Prostate gland (tissue), 2 donors: ENCODE data around the gene L3MBTL4. TPM values are rescaled to one million over a fixed set of nuclear protein-coding genes. Genes with fewer than 3 reads are reported as not detected.
"Not testable (repeated sequence)": the region's sequence is repeated elsewhere in the genome, so short reads cannot be mapped to it uniquely, and the experiment has no call there.

ENCODE experiments used
- DNase-seq: peaks from one replicate; pipeline ENCODE4 v3.0.0-alpha.2; 2019; ENCODE audit warnings: low spot score
- H3K27ac ChIP-seq, 2 donors: fragments of 200-600 bp; sonication (generic); 2 replicates each; pipeline ENCODE4 v1.5.1; 2017 to 2019
- H3K27me3 ChIP-seq: fragments of 200-600 bp; sonication (generic); replicated peaks from 2 replicates; pipeline ENCODE4 v1.5.1; 2019; ENCODE audit not compliant: insufficient read depth
- H3K36me3 ChIP-seq, 2 donors: fragments of 200-600 bp; sonication (generic); 1 replicate in 1 of 2; 2 replicates in 1 of 2; pipeline versions ENCODE4 v1.5.1 to v1.8.1; 2017 to 2019
- H3K4me1 ChIP-seq: fragments of 200-600 bp; sonication (generic); replicated peaks from 2 replicates; pipeline ENCODE4 v1.5.1; 2019
- H3K4me3 ChIP-seq, 2 donors: fragments of 200-600 bp; sonication (generic); 2 replicates each; pipeline ENCODE4 v1.5.1; 2017 to 2019
- H3K9me3 ChIP-seq: fragments of 200-600 bp; sonication (generic); 2 replicates; pipeline ENCODE4 v1.5.1; 2017
- POLR2A ChIP-seq: fragments of 450-650 bp; IDR thresholded peaks from one replicate; pipeline ENCODE4 v1.6.1; 2016; ENCODE audit warnings: antibody characterized with exemption, mild to moderate bottlenecking
- POLR2AphosphoS5 ChIP-seq: sonication (generic); formaldehyde crosslinking; IDR thresholded peaks from one replicate; pipeline ENCODE4 v1.6.1; 2017; ENCODE audit warnings: antibody characterized with exemption
- WGBS: methylation state at CpG from one replicate; pipeline ENCODE4 v1.1.5; 2018; 5-methylcytosine and 5-hydroxymethylcytosine counted together
- intact Hi-C: fragments of 100-400 bp; cut with DNase I; formaldehyde crosslinking; loops from one replicate; pipeline ENCODE4 v1.14.2; 2022
- total RNA-seq, 2 donors: library from RNA; depleted of rRNA; stranded (reverse); fragments of >200 nt; gene quantifications; one replicate each; pipeline ENCODE4 v1.1.0, GENCODE V29; 2016
- TF ChIP-seq, protein P1 (sequence below), 4 experiments: fragments of 200-600 bp in 2 of 4; fragments of 450-650 bp in 2 of 4; sonication (generic) in 2 of 4; IDR thresholded peaks; 1 replicate in 3 of 4; 2 replicates in 1 of 4; pipeline ENCODE4 v1.5.1; 2016 to 2019; ENCODE audit warnings: antibody characterized with exemption in 4 of 4, mild to moderate bottlenecking in 2 of 4, moderate library complexity in 2 of 4

Gene L3MBTL4
- total RNA-seq, 2 donors from 2014 or later: 3.5 to 20.5 TPM

DNA sequence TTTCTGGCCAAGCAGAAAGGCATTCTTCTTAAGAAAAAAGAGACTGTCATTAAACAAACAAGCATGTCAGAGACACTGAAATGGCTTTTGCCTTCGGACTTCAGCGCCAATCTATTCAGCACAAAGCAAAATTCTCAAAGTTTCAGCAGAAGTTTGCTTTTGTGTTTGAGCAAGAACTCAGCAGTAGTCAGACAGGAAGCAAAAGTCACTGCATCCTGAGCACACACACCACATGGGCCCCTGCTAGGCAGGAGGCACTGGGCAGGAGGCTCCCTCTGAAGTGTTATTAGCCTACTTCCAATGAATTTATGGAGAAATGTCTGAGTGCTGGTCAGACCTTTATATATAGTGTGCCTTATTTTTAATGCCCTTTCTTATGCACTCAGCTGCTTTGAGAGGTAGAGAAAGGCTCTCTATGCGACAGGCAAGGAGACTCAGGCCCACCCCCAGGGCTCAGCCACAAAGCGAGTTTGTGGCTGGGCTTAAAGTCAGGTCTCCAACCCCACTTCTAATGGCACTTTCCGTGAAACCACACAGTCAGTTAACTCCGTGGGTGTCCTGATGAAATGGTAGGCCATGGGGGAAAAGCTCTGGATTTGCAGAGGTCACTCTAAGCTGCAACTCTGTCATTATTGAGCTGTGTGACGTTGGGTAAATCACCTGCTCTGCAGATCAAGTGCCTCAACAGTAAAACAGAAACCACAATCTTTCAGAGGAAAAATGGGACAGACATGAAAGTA, 358.4 kb downstream of the L3MBTL4 start:
- Histone ChIP-seq H3K27me3 (no peaks in the 10 kb centered on the region), H3K4me3 (no peak overlapping the region), H3K9me3 (no peaks in the 10 kb centered on the region), H3K4me1 (no peaks in the 10 kb centered on the region), H3K36me3 (no peaks in the 10 kb centered on the region), H3K27ac (no peak overlapping the region)
- intact Hi-C loops: no loop called here
- no peak for DNase-seq
- WGBS: 71% methylated on average over 7 of the region's 7 CpGs
- TF ChIP-seq POLR2AphosphoS5 (no peak), POLR2A (no peak)
- TF ChIP-seq, protein P1, sequence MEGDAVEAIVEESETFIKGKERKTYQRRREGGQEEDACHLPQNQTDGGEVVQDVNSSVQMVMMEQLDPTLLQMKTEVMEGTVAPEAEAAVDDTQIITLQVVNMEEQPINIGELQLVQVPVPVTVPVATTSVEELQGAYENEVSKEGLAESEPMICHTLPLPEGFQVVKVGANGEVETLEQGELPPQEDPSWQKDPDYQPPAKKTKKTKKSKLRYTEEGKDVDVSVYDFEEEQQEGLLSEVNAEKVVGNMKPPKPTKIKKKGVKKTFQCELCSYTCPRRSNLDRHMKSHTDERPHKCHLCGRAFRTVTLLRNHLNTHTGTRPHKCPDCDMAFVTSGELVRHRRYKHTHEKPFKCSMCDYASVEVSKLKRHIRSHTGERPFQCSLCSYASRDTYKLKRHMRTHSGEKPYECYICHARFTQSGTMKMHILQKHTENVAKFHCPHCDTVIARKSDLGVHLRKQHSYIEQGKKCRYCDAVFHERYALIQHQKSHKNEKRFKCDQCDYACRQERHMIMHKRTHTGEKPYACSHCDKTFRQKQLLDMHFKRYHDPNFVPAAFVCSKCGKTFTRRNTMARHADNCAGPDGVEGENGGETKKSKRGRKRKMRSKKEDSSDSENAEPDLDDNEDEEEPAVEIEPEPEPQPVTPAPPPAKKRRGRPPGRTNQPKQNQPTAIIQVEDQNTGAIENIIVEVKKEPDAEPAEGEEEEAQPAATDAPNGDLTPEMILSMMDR (IDR thresholded peaks at IDR 0.05): no peak

DNA sequence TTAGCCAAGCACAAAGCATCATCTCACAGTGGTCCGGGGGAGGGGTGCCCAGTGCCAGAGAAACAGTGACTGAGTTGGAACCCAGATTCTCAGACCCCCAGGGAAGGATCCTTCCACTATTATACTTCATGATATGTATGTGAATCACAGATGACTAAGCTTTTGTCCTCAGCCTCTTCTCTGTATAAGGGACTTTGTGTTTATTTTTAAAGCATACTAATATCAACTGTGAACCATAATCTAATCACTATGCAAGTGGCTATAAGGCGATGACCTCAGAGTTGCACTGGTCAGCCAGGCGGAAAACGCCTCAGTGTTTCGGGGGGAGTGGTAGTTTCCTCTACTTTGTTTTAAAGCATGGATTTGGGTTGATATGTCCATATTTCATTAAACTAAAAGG, 359.0 kb downstream of the L3MBTL4 start:
- Histone ChIP-seq H3K4me3 (no peak overlapping the region), H3K27me3 (no peaks in the 10 kb centered on the region), H3K9me3 (no peaks in the 10 kb centered on the region), H3K27ac (no peak overlapping the region), H3K4me1 (no peaks in the 10 kb centered on the region), H3K36me3 (no peaks in the 10 kb centered on the region)
- TF ChIP-seq, protein P1 (IDR thresholded peaks at IDR 0.05): no peak
- no peak for TF ChIP-seq POLR2A
- TF ChIP-seq POLR2AphosphoS5: no peak
- DNase-seq: no peak
- WGBS: 87% methylated on average over 5 of the region's 5 CpGs
- intact Hi-C loops: no loop called here

DNA sequence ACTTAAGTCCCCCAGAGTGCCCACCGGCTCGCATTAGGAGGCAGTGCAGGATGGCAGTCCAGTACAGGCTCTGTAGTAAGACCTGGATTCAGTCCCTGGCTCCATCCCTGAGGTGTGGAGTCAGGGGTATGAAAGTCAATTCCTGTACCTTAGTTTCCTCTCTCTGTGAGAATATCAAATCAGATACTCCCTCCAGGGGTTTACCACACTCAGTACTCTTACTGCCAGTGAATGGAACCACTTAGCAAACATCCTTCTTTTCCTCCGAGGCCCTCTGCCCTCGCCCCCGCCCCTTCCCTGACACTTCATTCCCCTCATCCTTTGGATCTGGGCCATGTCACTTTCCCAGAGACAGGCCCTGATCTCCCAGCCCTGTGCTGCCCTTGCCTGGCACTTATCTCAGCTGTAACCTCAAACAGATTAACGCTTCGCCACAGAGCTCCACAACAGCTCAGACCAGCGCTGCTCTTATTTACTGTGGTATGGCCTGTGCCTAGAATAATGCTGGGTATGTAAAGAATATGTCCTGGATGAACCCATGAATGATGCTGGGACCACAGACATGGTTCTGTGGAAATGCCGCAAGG, 360.4 kb downstream of the L3MBTL4 start:
- H3K36me3 ChIP-seq: no peaks in the 10 kb centered on the region
- H3K27me3 ChIP-seq: no peaks in the 10 kb centered on the region
- WGBS: 82% methylated on average over 9 of the region's 9 CpGs
- TF ChIP-seq, protein P1 (IDR thresholded peaks at IDR 0.05): no peak
- no peak for TF ChIP-seq POLR2A
- no peak for TF ChIP-seq POLR2AphosphoS5
- H3K9me3 ChIP-seq: no peaks in the 10 kb centered on the region
- H3K4me1 ChIP-seq: no peaks in the 10 kb centered on the region
- intact Hi-C loops: no loop called here
- DNase-seq: no peak
- no peak overlapping the region for H3K4me3 ChIP-seq
- no peak overlapping the region for H3K27ac ChIP-seq

DNA sequence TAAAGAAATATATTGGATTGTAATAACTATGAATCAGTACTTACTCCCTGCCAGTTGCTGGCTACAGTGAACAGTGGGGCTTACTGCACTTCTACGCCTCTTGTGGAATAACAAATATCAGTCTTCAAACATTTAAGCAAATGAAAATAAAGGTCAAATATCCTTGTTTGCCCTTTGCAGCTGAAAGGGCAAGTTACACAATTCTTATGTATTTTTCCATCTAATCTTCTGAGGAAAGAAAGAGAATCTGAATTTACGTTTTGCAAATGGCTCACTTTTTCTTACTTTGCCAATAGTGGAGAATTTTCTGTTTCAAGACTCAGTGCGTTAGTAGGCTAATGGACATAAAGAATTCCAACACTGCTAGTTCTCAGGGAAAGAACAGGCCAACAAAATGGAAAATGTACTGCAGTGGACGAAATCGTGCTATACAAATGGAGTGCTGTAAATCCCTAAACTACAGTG, 362.2 kb downstream of the L3MBTL4 start:
- Histone ChIP-seq H3K27ac (no peak overlapping the region), H3K4me3 (no peak overlapping the region), H3K36me3 (no peaks in the 10 kb centered on the region), H3K27me3 (no peaks in the 10 kb centered on the region), H3K9me3 (no peaks in the 10 kb centered on the region), H3K4me1 (no peaks in the 10 kb centered on the region)
- DNase-seq: no peak
- WGBS: 83% methylated on average over 5 of the region's 5 CpGs
- intact Hi-C loops: no loop called here
- TF ChIP-seq POLR2A (no peak), POLR2AphosphoS5 (no peak)
- TF ChIP-seq, protein P1 (IDR thresholded peaks at IDR 0.05): no peak

DNA sequence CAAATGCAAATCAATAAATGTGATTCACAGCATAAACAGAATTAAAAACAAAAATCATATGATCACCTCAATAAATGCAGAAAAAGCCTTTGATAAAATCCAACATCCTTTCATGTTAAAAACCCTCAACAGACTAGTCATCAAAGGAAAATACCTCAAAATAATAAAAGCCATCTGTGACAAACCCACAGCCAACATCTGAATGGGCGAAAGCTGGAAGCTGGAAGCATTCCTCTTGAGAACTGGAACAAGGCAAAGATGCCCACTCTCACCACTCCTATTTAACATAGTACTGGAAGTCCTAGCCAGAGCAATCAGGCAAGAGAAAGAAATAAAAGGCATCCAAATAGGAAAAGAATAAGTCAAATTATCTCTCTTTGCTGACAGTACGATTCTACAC, 367.1 kb downstream of the L3MBTL4 start:
- intact Hi-C loops, DNase-seq, H3K36me3 ChIP-seq, H3K4me3 ChIP-seq, H3K27me3 ChIP-seq, H3K9me3 ChIP-seq, H3K27ac ChIP-seq, H3K4me1 ChIP-seq: not testable (repeated sequence)
- WGBS: 96% methylated on average over 2 of the region's 2 CpGs
